ENCODE measurements around the gene EPB41L2. TPM values are rescaled to one million over a fixed set of nuclear protein-coding genes. Genes with fewer than 3 reads are reported as not detected.

Gene EPB41L2
- total RNA-seq, 1 experiment from 2014 or later = 199 TPM

- intact Hi-C loops (cut with micrococcal nuclease; ENCODE audit: unreplicated experiment) (no loop called here), in situ Hi-C loops (cut with HindIII; ENCODE audit: low pct_unique_long_range_greater_than_20kb, low sequenced_read_pairs) (no loop called here)
- DNase-seq (ENCODE audit: low read depth, low spot score) = no peak
- Histone ChIP-seq H3K27ac (ENCODE audit: low read length) (no peak overlapping the region), H3K4me1 (ENCODE audit: control insufficient read depth, insufficient read depth, low read length) (peaks cover 48% of the 10 kb centered on the region), H3K4me3 (ENCODE audit: low read depth in 2 of 2, low read length in 2 of 2) (no peak overlapping the region), H3K27me3 (ENCODE audit: control insufficient read depth, insufficient read depth, low read length) (no peaks in the 10 kb centered on the region), H3K9me3 (ENCODE audit: control insufficient read depth, insufficient read depth, low read depth, low read length) (no peaks in the 10 kb centered on the region), H3K36me3 (ENCODE audit: control insufficient read depth, insufficient read depth, low read length) (no peaks in the 10 kb centered on the region)
- BruUV-seq (replicated peaks) = no TSS peak
- TF ChIP-seq REST (IDR thresholded peaks at IDR 0.05; ENCODE audit: insufficient read depth in 1 of 2, low read depth in 2 of 2, low read length in 1 of 2) (no peak), POLR2AphosphoS5 (IDR thresholded peaks at IDR 0.05; ENCODE audit: low read depth, low read length) (no peak), TCF7L2 (IDR thresholded peaks at IDR 0.05; ENCODE audit: low read depth, low read length) (no peak), SIN3A (IDR thresholded peaks at IDR 0.05; ENCODE audit: borderline replicate concordance, insufficient read depth, low read depth, low read length) (no peak)
- ChIA-PET POLR2A (no interaction called here), CTCF (no interaction called here)
- no peak for ATAC-seq
These were observed 19.1 kb downstream of the EPB41L2 start for GRCh38 chr6:131043902-131044447.

GRCh38 chr6:131042664-131043063, 20.4 kb downstream of the EPB41L2 start:
- TF ChIP-seq TCF7L2 (IDR thresholded peaks at IDR 0.05; ENCODE audit: low read depth, low read length) = no peak
- TF ChIP-seq CTCF (IDR thresholded peaks at IDR 0.05) = no peak
- H3K4me1 ChIP-seq (ENCODE audit: control insufficient read depth, insufficient read depth, low read length) = peaks cover 47% of the 10 kb centered on the region
- BruUV-seq (replicated peaks) = no TSS peak
- in situ Hi-C loops (cut with HindIII; ENCODE audit: low pct_unique_long_range_greater_than_20kb, low sequenced_read_pairs) (no loop called here), intact Hi-C loops (cut with micrococcal nuclease; ENCODE audit: unreplicated experiment) (no loop called here)
- CTCF ChIA-PET = no interaction called here
- H3K27ac ChIP-seq (ENCODE audit: low read length) = no peak overlapping the region; the same call in 1 of the 2 replicates
- no peak for ATAC-seq
- no peaks in the 10 kb centered on the region for H3K36me3 ChIP-seq (ENCODE audit: control insufficient read depth, insufficient read depth, low read length)
- no peaks in the 10 kb centered on the region for H3K27me3 ChIP-seq (ENCODE audit: control insufficient read depth, insufficient read depth, low read length)
- no peaks in the 10 kb centered on the region for H3K9me3 ChIP-seq (ENCODE audit: control insufficient read depth, insufficient read depth, low read depth, low read length)
- no peak overlapping the region for H3K4me3 ChIP-seq (ENCODE audit: low read depth in 2 of 2, low read length in 2 of 2)
- DNase-seq (ENCODE audit: low read depth, low spot score) = no peak
- POLR2A ChIA-PET = no interaction called here

- CTCF ChIA-PET = no interaction called here
- H3K4me1 ChIP-seq (ENCODE audit: control insufficient read depth, insufficient read depth, low read length) = peaks cover 46% of the 10 kb centered on the region
- no peak overlapping the region for H3K27ac ChIP-seq (ENCODE audit: low read length)
- H3K36me3 ChIP-seq (ENCODE audit: control insufficient read depth, insufficient read depth, low read length) = no peaks in the 10 kb centered on the region
- TF ChIP-seq CTCF (IDR thresholded peaks at IDR 0.05) (no peak), POLR2AphosphoS5 (IDR thresholded peaks at IDR 0.05; ENCODE audit: low read depth, low read length) (no peak), REST (IDR thresholded peaks at IDR 0.05; ENCODE audit: insufficient read depth in 1 of 2, low read depth in 2 of 2, low read length in 1 of 2) (no peak), TCF7L2 (IDR thresholded peaks at IDR 0.05; ENCODE audit: low read depth, low read length) (no peak), SIN3A (IDR thresholded peaks at IDR 0.05; ENCODE audit: borderline replicate concordance, insufficient read depth, low read depth, low read length) (no peak)
- intact Hi-C loops (cut with micrococcal nuclease; ENCODE audit: unreplicated experiment) (no loop called here), in situ Hi-C loops (cut with HindIII; ENCODE audit: low pct_unique_long_range_greater_than_20kb, low sequenced_read_pairs) (no loop called here)
- H3K27me3 ChIP-seq (ENCODE audit: control insufficient read depth, insufficient read depth, low read length) = no peaks in the 10 kb centered on the region
- H3K4me3 ChIP-seq (ENCODE audit: low read depth in 2 of 2, low read length in 2 of 2) = no peak overlapping the region
- BruUV-seq (replicated peaks) = no TSS peak
- H3K9me3 ChIP-seq (ENCODE audit: control insufficient read depth, insufficient read depth, low read depth, low read length) = no peaks in the 10 kb centered on the region
- ATAC-seq (no peak), DNase-seq (ENCODE audit: low read depth, low spot score) (no peak)
- POLR2A ChIA-PET = no interaction called here
These were observed 21.2 kb downstream of the EPB41L2 start for GRCh38 chr6:131041814-131042213.
